Measurements from ENCODE around the gene BARHL2.

BARHL2 gene

DNA sequence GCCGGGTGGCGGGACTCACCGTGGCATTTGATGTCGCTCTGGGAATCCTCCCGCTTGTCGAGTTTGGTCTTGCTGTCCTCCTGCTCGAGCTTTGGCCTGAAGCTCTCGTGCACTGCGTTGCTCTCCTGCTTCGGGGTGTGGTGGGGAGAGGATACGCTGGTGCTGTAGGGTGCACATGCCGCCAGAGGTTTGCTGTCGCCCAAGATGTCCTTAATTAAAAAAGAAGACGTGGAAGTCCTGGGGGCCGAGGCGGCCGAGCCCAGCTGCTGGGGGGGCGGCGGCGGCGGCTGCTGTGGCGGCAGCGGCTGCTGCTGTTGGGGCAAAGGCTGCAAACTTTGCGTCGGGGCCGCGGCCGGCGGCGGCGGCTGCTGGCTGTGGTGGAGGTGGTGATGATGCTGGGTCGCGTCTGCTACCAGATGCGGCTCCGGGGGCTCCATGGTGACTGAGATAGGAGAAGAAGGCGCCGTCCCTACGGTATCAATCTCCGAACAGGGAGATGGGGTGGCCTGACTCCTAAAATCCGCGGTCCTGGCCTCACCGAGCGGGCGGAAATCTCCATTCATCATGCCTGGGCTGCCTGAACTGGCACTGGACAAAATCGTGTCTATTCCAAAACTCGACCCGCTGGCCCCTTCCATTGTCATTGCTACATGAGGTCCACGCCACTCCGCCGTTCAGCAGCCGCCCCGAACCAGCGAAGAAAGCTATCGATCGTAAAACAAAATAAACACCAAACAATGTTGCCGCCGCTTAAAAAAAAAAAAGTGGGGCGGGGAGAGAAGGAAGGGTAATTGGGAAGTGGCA is at the start of gene BARHL2:
Gene BARHL2, minus strand, starts transcription at position 751 of the 804 bp plus-strand sequence. Its CDS starts 107 bp downstream, at position 644.
- no peak for DNase-seq

DNA sequence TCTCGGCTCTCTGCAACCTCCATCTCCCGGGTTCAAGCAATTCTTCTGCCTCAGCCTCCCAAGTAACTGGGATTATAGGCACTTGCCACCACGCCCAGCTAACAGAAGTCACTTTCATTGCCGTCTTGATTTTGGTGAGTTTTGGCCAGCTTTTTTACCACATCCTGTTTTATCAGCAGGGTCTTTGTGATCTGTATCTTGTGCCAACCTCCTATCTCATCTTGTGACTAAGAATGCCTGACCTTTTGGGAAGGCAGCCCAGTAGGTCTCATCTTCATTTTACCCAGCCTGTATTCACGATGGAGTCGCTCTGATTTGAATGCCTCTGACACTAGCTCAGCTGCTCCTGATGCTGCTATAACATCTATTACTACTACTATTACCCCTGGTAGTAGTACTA is 46.8 kb upstream of the BARHL2 start:
- DNase-seq: no peak

DNA sequence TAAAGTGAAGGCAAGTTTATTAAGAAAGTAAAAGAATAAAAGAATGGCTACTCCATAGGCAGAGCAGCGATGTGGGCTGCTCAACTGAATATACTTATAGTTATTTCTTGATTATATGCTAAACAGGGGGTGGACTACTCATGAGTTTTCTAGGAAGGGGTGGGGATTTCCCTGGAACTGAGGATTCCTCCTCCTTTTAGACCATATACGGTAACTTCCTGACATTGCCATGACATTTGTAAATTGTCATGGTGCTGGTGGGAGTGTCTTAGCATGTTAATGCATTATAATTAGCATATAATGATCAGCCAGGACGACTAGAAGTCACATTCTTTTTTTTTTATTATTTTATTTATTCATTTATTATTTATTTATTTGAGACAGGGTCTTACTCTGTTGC is 46.4 kb upstream of the BARHL2 start:
- DNase-seq: no peak

DNA sequence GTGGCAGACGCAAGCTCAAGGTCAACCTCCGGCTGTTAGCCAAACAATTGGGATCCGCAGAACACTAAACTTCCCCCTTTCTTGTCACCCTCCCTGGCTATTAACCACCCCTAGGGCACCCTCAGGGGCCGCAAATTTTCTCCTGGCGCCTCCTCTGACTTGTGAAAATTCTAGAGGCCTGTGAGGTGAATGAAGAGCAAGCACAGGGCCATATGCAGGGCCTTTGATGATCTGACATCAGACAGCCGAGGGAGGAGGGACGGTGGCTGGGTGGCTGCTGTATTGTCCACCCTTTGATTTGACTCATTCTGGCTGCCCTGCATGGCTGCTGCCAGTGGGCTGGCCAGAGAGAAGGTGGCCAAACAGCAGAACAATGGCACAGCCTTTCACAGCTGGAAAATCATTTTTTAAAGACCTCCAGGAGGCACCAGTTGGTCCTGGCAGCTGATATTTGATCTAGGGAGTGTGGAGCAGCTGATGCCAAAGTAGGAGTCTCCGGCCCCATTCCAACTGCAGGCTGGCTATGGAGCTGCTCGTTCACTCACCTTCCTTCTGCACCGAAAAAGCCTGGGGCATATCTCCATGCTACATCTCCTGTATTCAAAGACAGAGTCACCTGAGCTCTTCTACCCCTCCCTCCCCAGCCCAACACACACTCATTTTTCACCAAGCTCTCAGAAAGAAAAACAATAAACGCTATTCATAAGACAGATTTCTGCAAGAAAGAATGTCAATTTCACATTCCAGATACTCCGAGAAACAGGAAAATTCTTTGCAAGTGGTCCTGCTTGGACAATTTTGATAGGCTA is 44.9 kb upstream of the BARHL2 start:
- DNase-seq: no peak

DNA sequence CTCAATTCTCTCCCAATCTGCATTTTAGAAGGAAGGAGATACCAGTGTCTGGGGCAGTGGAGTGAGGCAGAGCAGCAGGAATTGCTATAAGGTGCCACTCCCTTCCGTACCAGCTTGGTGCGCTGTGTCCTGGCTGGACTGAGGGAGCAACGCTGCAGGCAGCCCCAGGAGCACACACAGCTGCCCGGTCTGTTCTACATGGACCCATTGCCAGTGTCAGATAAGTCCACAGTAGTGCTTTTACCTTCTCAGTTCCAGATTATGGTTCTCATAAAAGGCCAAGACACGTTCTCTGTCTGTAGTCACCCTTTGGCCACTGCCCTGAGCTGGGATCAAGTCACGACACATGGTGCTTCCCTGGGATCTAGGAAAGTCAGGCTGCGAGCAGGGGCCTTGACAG is 44.1 kb upstream of the BARHL2 start:
- no peak for DNase-seq

DNA sequence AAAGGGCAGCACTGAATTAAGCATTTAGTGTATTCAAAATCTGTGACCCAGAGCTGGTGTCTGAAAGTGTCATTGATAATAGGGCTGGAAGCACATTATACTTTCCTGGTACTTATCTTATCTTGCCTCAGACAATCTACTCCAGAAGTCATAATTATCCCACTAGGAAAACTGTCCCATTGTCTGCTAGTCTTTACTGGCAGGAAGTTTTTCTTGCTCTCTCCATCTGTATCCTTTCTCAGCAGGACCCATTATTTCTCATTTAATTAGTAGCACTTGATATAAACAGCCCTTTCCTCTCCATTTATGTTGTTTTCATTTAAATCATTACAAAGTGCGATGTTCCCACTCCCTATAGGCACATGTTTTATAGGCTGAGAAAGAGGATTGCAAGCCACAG is 36.5 kb upstream of the BARHL2 start:
- DNase-seq: no peak

DNA sequence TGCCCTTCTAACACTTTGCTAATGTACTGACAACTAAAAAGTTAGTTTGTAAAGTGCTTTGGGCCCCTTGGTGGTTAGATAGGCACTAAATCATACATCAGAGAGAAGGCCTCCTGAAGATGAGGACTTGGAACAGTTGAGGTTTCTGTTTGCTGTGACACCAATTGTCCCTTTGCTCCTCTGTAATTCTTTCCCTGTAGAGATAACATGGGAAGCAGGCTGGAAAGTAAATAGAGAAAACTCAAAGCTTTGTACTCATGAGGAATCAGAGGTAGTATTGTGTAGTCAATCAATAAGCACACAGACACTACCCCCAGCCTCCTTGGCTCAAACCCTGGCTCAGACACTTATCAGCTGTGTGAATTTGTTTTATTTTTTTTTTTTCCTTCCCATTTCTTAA is 31.6 kb upstream of the BARHL2 start:
- no peak for DNase-seq

DNA sequence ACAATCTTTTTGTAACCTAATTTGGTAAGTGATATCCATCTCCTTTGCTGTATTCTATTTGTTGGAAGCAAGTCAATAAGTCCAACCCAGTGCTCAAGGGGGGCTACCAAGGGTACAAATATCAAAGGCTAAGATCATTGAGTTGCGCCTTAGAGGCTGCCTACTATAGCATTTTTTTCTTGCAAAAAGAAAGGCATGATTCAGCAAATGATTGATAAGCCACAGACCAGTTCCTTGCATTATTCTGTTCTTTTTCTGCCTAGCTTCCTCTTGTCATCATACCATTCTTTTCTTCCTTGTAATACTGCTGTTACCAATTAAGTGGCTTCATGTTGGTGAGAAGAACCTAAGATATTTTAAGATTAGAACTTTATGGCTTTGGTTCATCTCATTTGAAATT is 29.8 kb upstream of the BARHL2 start:
- no peak for DNase-seq

DNA sequence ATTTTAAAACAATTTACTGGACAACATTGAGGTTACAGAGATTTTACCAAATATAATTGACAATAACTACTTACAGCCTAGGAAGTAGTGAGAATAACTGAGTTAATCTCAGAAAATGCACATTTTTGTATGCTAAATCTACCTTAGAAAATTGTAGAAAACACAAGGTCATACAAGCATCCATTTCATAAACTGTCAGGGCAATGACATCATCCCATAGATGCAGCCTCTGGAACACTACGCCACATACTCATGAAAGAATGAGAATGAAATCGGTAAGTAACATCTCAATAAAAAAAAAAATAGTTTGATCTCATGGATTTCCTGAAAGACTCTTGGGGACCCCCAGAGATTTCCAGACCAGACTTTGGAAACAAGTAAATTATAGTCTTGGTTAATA is 28.9 kb upstream of the BARHL2 start:
- no peak for DNase-seq

DNA sequence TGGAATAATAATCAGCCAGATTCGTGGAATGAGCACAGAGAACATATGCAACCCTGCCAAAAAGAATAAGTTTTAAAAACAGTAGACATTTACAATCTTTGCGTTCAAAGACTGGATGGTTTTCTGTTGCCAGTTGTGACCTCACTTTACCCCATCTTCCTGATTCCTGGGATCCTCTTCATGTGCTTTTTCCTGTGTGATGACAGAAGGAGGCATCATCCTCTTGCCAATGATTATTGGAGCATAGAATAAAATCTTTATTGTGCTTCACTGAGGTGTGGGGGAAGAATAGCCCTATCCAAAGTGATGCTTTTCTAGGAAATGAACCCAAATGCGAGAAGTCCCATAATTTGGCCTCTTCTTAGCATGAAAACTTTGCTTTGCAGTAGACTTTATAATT is 15.0 kb upstream of the BARHL2 start:
- DNase-seq: no peak

DNA sequence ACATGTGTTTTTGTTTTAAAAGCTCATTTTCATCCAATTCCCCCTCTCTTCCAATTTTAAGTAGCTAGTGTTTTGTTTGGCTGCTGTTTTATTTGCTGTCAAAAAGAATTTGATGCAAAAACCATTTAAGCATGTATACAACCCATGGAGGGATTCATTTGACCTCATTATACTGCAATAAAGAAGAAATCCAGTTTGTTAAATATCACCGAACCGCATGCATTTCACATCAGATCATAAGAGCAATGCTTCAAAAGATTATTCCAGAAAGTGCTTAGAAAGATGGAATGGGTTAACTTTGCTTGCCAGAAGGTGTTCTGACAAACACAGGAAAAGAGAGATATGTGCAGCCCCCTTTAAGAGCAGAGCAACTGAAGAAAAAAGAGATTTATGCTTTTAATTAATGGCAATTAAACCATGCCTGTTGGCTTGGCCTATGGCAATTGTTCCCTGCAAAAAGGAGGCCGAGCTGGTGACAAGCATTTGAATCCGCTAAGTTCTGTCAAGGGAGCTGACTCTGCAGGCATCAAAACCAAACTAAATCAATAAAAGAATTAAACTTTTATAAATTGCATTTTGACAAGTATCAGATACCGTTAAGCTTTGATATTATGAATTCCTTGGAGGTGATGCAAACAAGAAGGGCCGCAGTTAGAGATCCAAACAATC is 14.4 kb upstream of the BARHL2 start:
- no peak for DNase-seq

DNA sequence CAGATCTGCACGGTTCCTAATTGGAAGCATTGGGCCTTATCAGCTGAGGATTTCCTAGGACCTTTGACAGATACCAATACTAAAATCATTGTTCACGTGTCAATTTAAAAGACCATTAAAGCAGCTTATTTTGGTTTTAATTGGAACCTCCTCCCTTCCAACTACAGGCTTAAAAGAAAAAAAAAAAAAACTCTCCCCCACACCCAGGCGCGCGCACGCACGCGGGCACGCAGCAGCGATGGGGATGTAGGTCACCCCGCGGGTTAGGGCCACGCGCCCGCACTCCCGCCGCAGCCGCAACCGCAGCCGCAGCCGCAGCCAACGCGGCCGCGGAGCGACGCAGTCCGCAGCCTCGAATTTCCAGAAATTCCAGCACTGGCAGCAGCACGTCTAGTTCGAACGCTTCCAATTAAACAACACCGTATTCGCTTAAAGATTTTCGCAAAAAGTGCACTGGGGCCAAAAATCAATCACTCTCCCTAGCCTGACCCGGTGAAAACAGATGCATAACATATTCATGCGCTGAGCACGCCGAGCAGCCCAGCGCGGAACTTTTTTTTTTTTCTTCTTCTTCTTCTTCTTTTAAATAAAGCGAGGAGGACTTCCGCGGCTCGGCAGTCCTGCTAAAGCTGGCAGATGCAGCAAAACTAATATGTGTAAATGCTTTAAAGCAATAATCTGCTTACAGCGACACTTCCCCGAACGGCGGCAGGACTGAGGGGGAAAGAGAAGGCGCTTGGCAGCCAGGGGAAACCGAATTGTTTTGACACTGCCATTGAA is 13.3 kb upstream of the BARHL2 start:
- DNase-seq: no peak

DNA sequence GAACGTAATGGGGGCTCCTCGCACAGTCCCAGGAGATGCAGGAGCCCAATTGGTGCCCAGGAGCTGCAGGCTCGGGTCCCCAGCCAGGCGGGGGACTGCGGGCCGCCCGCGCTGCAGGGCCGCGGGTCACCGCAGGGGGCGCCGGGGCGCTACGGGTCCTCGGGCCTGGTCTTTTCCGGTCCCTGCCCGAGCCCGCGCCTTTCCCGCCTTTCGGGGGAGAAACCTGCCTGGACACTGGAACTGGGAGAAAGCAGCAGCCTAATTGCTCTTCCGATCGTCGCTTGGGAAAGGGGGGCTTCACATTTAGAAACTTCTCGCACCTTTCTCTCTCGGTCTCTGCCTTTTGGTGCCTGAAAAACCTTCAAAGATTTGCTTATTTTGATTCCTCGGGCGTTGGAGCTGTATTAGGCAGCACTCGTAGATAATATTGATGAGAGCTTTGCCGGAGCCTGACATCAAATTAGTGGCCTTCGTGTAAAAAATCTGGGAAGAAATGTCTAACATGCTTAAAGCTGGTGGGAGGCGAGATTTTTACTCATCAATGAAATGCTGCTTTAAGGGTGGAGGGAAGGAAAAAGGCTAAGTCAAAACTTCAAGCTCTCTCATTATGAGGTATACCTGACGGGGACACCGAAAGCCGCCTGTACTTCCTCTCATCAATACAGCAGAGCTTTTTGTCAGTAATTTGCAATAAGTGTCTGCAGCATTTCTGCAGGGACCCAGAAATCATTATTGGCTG is 12.6 kb upstream of the BARHL2 start:
- no peak for DNase-seq

DNA sequence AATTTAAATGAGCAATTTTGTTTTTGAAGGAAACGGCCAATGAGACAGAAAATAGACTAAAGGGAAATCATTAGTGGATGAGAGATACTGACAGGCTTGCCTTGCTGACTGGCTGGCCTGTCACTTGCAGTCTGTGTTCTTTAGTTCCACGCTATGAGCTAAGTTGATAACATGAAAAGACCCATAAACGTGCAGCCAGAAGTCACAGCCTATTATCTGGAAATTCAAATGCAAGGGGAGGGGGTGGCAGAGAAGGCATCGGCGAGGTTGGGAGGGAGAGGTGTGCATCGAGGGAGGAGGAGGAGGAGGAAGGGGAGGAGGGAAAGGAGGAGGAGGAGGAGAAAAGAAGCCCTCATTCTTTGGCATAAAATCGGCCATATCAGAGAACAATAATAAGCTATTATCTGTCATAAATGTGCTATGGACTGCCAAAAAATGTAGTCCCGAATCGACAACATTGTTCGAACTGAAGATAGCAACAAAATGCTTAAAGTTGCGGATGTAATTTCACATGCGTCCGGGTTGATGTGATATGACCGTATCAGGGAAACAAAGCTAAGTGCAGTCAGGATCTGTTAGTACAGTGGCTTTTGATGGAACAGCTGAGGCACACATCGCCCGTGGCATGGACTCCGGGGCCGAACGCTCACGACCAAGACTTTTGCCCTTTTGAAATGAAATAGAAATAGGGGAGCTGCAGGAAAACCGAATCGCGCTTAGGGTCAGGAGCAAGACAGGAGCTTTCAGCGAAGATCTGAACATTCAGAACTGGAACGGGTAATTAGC is 11.6 kb upstream of the BARHL2 start:
- DNase-seq: no peak

DNA sequence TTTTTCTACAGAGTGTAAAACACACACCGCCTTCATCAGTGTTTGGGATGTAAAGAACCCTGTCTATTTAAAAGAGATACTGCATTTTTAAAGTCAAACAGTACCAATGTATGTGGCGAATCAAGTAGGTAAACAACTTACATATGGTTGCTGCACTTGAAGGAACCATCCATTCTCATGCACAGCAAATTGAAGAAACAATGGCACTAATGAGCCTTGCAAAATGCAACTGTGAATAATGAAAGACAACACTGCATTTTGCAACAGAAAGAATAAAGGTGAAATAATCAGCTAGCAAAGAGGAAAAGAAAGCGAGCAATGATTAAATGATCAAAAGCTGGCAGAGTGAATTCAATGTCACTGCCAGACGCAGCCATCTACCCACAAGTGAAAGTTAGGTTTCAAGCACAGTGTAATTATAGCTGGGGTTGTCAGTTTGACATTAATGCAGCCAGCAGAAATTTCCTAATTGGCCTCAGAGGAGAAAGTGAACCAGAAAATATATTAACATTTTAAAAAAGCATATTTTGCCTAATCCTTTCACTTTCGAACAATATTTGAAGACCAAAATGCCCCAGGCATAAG is 10.9 kb upstream of the BARHL2 start:
- DNase-seq: no peak

DNA sequence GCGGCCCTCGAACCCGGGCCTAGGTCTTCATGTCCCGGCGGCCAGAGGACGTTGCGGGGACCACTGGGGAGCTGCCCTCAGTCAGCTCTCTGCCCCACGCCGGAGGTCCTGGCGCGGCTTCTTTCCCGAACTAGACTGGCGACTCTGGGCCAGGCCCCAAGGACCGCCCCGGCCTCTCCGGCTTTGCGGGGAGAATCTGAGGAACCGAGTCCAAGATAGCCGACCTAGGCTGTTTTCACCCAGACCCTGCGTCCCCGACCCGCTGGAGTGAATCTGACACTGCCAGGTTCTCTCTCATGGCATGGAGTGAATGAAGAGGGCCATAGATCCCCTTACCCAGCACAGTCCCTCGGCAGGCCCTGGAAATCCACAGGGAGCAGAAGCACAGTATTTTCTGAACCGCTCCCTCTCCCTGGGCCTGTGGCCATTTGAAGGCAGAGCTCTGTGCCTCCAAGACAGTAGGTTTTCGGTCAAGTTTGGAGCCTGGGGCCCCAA is 9.9 kb upstream of the BARHL2 start:
- no peak for DNase-seq

DNA sequence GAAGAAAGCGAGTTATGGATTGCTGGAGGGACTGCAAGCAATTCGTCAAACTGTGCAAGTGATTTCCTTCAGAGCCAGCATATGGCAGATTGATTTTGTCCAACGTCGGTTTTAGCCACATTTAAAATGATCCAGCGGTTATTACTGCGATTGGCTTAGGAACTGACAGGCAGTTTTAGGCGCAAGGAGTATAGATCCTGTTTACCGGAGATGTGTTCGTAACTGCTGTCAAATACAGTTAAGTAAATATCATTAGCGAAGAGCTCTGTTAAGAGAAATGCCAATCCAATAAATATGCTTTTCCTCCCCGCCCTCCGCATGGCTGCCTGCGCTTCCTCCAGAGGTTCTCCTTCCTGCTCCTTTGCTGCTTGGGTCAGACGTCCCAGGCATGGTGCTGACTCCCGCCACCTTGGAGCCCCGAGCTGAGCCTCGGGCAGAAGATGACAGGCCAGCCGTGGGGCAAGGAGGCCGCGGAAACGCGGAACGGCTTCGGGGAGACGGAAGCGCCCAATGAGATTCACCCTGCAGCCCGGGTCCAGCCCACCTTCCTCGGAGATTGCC is 9.4 kb upstream of the BARHL2 start:
- no peak for DNase-seq

DNA sequence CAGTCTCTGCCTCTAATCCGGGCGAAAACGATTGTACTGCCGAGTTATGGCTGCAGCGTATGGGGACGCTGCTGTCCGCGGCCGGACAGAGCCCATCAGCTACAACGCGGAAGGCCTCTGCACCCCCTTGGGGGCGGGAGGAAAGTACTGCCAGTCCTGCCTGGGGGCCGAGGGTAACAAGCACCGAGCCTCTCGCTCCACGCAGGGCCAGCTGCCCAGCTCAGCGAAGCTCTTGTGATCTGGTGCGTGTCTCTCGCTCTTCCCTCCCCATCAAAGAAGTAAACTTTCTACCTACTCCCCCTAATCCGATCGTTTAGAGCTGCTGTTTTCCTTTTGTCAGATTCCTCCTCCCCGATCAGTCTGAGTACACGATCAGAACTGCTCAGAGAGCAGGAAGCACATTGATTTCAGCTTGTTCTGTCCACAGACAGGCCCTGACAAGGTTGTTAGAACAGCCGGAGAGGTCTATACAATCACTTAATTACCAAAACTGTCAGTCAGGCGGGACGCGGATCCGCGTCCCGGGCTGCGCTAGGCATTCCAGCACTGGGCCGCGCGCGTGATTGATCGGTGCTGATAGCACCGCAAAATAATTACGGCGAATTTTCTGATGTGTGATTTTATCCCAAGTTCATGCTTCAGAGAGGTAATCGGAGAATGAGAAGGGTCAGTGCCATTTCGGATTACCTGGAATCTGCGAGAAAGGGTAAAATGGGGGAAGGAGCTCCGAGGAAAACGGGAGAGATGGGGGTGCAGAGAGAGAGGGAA is 8.7 kb upstream of the BARHL2 start:
- no peak for DNase-seq

DNA sequence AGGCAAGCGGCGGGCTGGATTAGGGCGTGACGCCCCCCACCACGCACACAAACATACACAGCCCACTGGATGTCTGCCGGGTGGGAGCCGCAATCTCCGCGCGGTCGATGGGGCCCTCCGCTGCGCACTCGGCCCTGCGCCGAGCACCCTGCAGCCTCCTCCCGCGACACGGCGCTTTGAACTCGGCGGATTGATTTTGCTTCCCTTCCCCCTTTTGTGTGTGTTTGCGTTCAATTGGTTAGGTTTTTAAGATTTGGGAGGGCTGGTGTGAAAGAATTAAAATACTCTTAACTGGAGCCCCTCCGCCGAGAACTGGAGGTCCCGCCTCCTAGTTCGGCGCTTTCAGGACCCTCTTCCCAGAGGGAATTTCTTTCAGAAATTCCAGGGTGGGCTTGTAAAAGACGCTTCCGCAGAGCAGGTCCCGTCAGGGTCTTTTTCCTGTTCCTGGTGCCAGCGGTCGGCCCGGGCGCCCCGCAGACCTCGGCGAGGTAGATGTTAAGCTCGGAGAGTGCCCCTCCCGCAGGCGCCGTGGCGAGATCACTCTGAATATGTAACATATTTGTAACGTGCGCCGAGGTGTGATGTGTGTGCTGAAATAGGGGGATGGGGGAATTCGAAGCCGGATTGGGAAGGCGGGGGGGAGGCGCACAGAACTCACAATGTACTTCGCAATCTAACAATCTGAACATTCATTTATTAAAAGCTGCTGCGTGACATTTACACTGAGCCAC is 8.0 kb upstream of the BARHL2 start:
- no peak for DNase-seq

Measured in stimulated activated naive CD4-positive, alpha-beta T cell treated with Interleukin-2 at 50 U/mL for 16 hours (primary cell).